ENCODE data around the gene EPHA7. TPM values are rescaled to one million over a fixed set of nuclear protein-coding genes. Genes with fewer than 3 reads are reported as not detected.

EPHA7 gene
- total and polyA plus RNA-seq, 2 donors (not counting 3 experiments of a cell fraction or from before 2014, with no cell fraction given) = not detected

GRCh38 chr6:93329301-93330000 is 89.9 kb downstream of the EPHA7 start:
- H3K9ac ChIP-seq (replicated peaks; ENCODE audit: extremely low read depth, insufficient read depth, low read length) = no peak overlapping the region
- no peak overlapping the region for H3K4me3 ChIP-seq (replicated peaks in 1 of 3; ENCODE audit: insufficient read depth in 1 of 3, low read depth in 1 of 3, low read length in 3 of 3)
- H3K27me3 ChIP-seq (ENCODE audit: control insufficient read depth in 2 of 2, insufficient read depth in 2 of 2, low read length in 2 of 2) = no peaks in the 10 kb centered on the region
- H3K4me1 ChIP-seq (ENCODE audit: control insufficient read depth, extremely low read depth, insufficient read depth, low read length) = no peaks in the 10 kb centered on the region
- TF ChIP-seq FOS (IDR thresholded peaks at IDR 0.05; ENCODE audit: borderline replicate concordance, insufficient read depth, low read length) = no peak
- TF ChIP-seq POLR2A (IDR thresholded peaks at IDR 0.05; ENCODE audit: low read depth, low read length) = no peak
- no peak for TF ChIP-seq EZH2 (IDR thresholded peaks at IDR 0.05; ENCODE audit: borderline replicate concordance, low read depth, low read length, severe bottlenecking)
- TF ChIP-seq, protein P1, sequence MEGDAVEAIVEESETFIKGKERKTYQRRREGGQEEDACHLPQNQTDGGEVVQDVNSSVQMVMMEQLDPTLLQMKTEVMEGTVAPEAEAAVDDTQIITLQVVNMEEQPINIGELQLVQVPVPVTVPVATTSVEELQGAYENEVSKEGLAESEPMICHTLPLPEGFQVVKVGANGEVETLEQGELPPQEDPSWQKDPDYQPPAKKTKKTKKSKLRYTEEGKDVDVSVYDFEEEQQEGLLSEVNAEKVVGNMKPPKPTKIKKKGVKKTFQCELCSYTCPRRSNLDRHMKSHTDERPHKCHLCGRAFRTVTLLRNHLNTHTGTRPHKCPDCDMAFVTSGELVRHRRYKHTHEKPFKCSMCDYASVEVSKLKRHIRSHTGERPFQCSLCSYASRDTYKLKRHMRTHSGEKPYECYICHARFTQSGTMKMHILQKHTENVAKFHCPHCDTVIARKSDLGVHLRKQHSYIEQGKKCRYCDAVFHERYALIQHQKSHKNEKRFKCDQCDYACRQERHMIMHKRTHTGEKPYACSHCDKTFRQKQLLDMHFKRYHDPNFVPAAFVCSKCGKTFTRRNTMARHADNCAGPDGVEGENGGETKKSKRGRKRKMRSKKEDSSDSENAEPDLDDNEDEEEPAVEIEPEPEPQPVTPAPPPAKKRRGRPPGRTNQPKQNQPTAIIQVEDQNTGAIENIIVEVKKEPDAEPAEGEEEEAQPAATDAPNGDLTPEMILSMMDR (IDR thresholded peaks at IDR 0.05; ENCODE audit: extremely low read depth in 1 of 2, insufficient read depth in 1 of 2, low read depth in 1 of 2, low read length in 2 of 2) = no peak
- no peaks in the 10 kb centered on the region for H3K36me3 ChIP-seq (ENCODE audit: control insufficient read depth in 2 of 2, extremely low read depth in 1 of 2, insufficient read depth in 2 of 2, low read length in 2 of 2)
- H3K79me2 ChIP-seq (ENCODE audit: control insufficient read depth, insufficient read depth, low read length) = no peaks in the 10 kb centered on the region
- ChIA-PET CTCF (no interaction called here), POLR2A (no interaction called here)
- no peak for FAIRE-seq
- H3K4me2 ChIP-seq (ENCODE audit: insufficient read depth, low read length) = no peak overlapping the region
- DNase-seq (ENCODE audit: low read depth, low spot score) = no peak
- no peak overlapping the region for H2AFZ ChIP-seq (ENCODE audit: low read depth, low read length)
- no TSS peak for BruUV-seq (replicated peaks)
- dilution Hi-C loops (cut with MboI; ENCODE audit: extremely low pct_ligation_motif_present, low sequenced_read_pairs) (no loop called here), intact Hi-C loops (cut with micrococcal nuclease) (no loop called here)
- H4K20me1 ChIP-seq (replicated peaks; ENCODE audit: control insufficient read depth, extremely low read depth, insufficient read depth, low read length) = no peaks in the 10 kb centered on the region
- no peaks in the 10 kb centered on the region for H3K9me1 ChIP-seq (replicated peaks; ENCODE audit: control insufficient read depth, extremely low read depth, insufficient read depth, low read length)
- H3K27ac ChIP-seq (ENCODE audit: insufficient read depth, low read depth, low read length) = no peak overlapping the region
- no peaks in the 10 kb centered on the region for H3K9me3 ChIP-seq (replicated peaks; ENCODE audit: control insufficient read depth, insufficient read depth, low read length)

DNA sequence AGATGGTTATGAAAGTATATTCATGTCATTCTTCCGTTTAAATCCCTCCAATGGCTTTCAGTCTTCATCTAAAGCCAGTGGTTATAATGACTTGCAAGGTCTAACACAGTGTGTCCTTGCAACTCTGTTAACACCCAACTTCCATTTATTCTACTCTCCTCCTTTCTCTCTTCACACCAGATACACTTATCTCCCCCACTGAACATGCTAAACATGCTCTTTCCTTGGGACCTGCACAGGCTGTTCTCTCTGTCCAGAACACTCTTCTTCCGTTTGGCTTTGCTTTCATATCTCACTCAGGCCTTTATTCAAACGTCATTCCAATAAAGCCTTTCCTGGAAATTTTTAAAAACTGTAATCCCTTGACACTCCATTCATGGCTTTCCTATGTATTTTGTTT is 91.5 kb downstream of the EPHA7 start:
- Histone ChIP-seq H3K9me1 (replicated peaks; ENCODE audit: control insufficient read depth, extremely low read depth, insufficient read depth, low read length) (no peaks in the 10 kb centered on the region), H3K79me2 (ENCODE audit: control insufficient read depth, insufficient read depth, low read length) (no peaks in the 10 kb centered on the region), H3K36me3 (ENCODE audit: control insufficient read depth in 2 of 2, extremely low read depth in 1 of 2, insufficient read depth in 2 of 2, low read length in 2 of 2) (no peaks in the 10 kb centered on the region), H3K27ac (ENCODE audit: insufficient read depth, low read depth, low read length) (no peak overlapping the region), H3K4me3 (replicated peaks in 1 of 3; ENCODE audit: insufficient read depth in 1 of 3, low read depth in 1 of 3, low read length in 3 of 3) (no peak overlapping the region), H2AFZ (ENCODE audit: low read depth, low read length) (no peak overlapping the region), H3K9me3 (replicated peaks; ENCODE audit: control insufficient read depth, insufficient read depth, low read length) (no peaks in the 10 kb centered on the region), H3K4me2 (ENCODE audit: insufficient read depth, low read length) (no peak overlapping the region), H3K9ac (replicated peaks; ENCODE audit: extremely low read depth, insufficient read depth, low read length) (no peak overlapping the region), H4K20me1 (replicated peaks; ENCODE audit: control insufficient read depth, extremely low read depth, insufficient read depth, low read length) (no peaks in the 10 kb centered on the region), H3K4me1 (ENCODE audit: control insufficient read depth, extremely low read depth, insufficient read depth, low read length) (no peaks in the 10 kb centered on the region), H3K27me3 (ENCODE audit: control insufficient read depth in 2 of 2, insufficient read depth in 2 of 2, low read length in 2 of 2) (no peaks in the 10 kb centered on the region)
- intact Hi-C loops (cut with micrococcal nuclease) (no loop called here), dilution Hi-C loops (cut with MboI; ENCODE audit: extremely low pct_ligation_motif_present, low sequenced_read_pairs) (no loop called here)
- TF ChIP-seq FOS (IDR thresholded peaks at IDR 0.05; ENCODE audit: borderline replicate concordance, insufficient read depth, low read length) (no peak), JUN (IDR thresholded peaks at IDR 0.05; ENCODE audit: borderline replicate concordance, insufficient read depth, insufficient read length, low read depth) (no peak), EZH2 (IDR thresholded peaks at IDR 0.05; ENCODE audit: borderline replicate concordance, low read depth, low read length, severe bottlenecking) (no peak), MYC (IDR thresholded peaks at IDR 0.05; ENCODE audit: low read depth, low read length) (no peak), POLR2AphosphoS5 (IDR thresholded peaks at IDR 0.05; ENCODE audit: insufficient read depth, low read depth, low read length) (no peak), GATA2 (IDR thresholded peaks at IDR 0.05; ENCODE audit: insufficient read depth, insufficient read length, low read depth, low read length) (no peak), POLR2A (IDR thresholded peaks at IDR 0.05; ENCODE audit: low read depth, low read length) (no peak)
- TF ChIP-seq, protein P2, sequence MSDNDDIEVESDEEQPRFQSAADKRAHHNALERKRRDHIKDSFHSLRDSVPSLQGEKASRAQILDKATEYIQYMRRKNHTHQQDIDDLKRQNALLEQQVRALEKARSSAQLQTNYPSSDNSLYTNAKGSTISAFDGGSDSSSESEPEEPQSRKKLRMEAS (IDR thresholded peaks at IDR 0.05; ENCODE audit: insufficient read depth, insufficient read length) = no peak
- TF ChIP-seq, protein P1 (IDR thresholded peaks at IDR 0.05; ENCODE audit: extremely low read depth in 1 of 2, insufficient read depth in 1 of 2, low read depth in 1 of 2, low read length in 2 of 2) = no peak
- BruUV-seq (replicated peaks) = no TSS peak
- no peak for FAIRE-seq
- CTCF ChIA-PET = no interaction called here
- POLR2A ChIA-PET = no interaction called here
- DNase-seq (ENCODE audit: low read depth, low spot score) = no peak

Data from endothelial cell of umbilical vein (primary cell).